Peyer's patch (tissue), 4 donors: ENCODE data around the gene METTL15. TPM values are rescaled to one million over a fixed set of nuclear protein-coding genes. Genes with fewer than 3 reads are reported as not detected.
"Not testable (repeated sequence)": the region's sequence is repeated elsewhere in the genome, so short reads cannot be mapped to it uniquely, and the experiment has no call there.

Experiments
- DNase-seq, 3 donors: peaks; one replicate each; pipeline ENCODE4 v3.0.0-alpha.2; 2017 to 2019
- H3K27ac ChIP-seq, 4 donors: fragments of 200-600 bp; sonication (generic); one replicate each; pipeline ENCODE4 v1.5.1; 2016 to 2019
- H3K27me3 ChIP-seq, 2 donors: fragments of 200-600 bp; sonication (generic); one replicate each; pipeline ENCODE4 v1.5.1; 2019
- H3K36me3 ChIP-seq, 3 donors: fragments of 200-600 bp; sonication (generic); one replicate each; pipeline ENCODE4 v1.5.1; 2016 to 2019
- H3K4me1 ChIP-seq, 4 donors: fragments of 200-600 bp; sonication (generic); one replicate each; pipeline ENCODE4 v1.5.1; 2016 to 2019
- H3K4me3 ChIP-seq, 4 donors: fragments of 200-600 bp; sonication (generic); 1 replicate in 3 of 4; 2 replicates in 1 of 4; pipeline ENCODE4 v1.5.1; 2016 to 2019; ENCODE audit warnings: mild to moderate bottlenecking in 1 of 4
- H3K9me3 ChIP-seq, 4 donors: fragments of 200-600 bp; sonication (generic); one replicate each; pipeline ENCODE4 v1.5.1; 2016 to 2019; ENCODE audit warnings: mild to moderate bottlenecking in 1 of 4
- CTCF ChIP-seq, 6 experiments: fragments of 450-650 bp in 4 of 6; fragments of 200-600 bp in 2 of 6; sonication (generic) in 1 of 6; IDR thresholded peaks; one replicate each; pipeline ENCODE4 v1.5.1; 2017 to 2019; ENCODE audit warnings: antibody characterized with exemption in 6 of 6, mild to moderate bottlenecking in 3 of 6, moderate library complexity in 1 of 6
- POLR2A ChIP-seq, 2 donors: fragments of 450-650 bp; IDR thresholded peaks; one replicate each; pipeline ENCODE4 v1.5.1; 2017; ENCODE audit warnings: antibody characterized with exemption in 2 of 2, mild to moderate bottlenecking in 2 of 2, moderate library complexity in 2 of 2
- small RNA-seq, 2 donors: library from RNA; depleted of rRNA; stranded (forward); fragments of <200 nt; gene quantifications; one replicate each; pipeline ENCODE3, GENCODE V24; 2016
- total RNA-seq, 4 donors: library from RNA; depleted of rRNA; stranded (reverse); fragments of >200 nt; gene quantifications; one replicate each; pipeline ENCODE4 v1.1.0, GENCODE V29; 2016

Gene METTL15
- total RNA-seq, 4 donors from 2014 or later = 7.2 to 13.3 (median 11.2) TPM

- TF ChIP-seq CTCF (IDR thresholded peaks at IDR 0.05) (no peak), POLR2A (IDR thresholded peaks at IDR 0.05) (no peak)
- Histone ChIP-seq H3K4me3 (no peak overlapping the region), H3K27me3 (no peaks in the 10 kb centered on the region), H3K36me3 (no peaks in the 10 kb centered on the region), H3K27ac (no peak overlapping the region), H3K4me1 (no peaks in the 10 kb centered on the region), H3K9me3 (no peaks in the 10 kb centered on the region)
- DNase-seq = no peak
Measured at GRCh38 chr11:28350216-28350615, 242.0 kb downstream of the METTL15 start.

GRCh38 chr11:28353991-28354390 lies 245.8 kb downstream of the METTL15 start:
- H3K4me1 ChIP-seq = no peaks in the 10 kb centered on the region
- H3K27me3 ChIP-seq = no peaks in the 10 kb centered on the region
- H3K27ac ChIP-seq = no peak overlapping the region
- no peaks in the 10 kb centered on the region for H3K36me3 ChIP-seq
- H3K4me3 ChIP-seq = no peak overlapping the region
- DNase-seq = no peak
- no peaks in the 10 kb centered on the region for H3K9me3 ChIP-seq
- no peak for TF ChIP-seq CTCF (IDR thresholded peaks at IDR 0.05)
- TF ChIP-seq POLR2A (IDR thresholded peaks at IDR 0.05) = no peak

DNA sequence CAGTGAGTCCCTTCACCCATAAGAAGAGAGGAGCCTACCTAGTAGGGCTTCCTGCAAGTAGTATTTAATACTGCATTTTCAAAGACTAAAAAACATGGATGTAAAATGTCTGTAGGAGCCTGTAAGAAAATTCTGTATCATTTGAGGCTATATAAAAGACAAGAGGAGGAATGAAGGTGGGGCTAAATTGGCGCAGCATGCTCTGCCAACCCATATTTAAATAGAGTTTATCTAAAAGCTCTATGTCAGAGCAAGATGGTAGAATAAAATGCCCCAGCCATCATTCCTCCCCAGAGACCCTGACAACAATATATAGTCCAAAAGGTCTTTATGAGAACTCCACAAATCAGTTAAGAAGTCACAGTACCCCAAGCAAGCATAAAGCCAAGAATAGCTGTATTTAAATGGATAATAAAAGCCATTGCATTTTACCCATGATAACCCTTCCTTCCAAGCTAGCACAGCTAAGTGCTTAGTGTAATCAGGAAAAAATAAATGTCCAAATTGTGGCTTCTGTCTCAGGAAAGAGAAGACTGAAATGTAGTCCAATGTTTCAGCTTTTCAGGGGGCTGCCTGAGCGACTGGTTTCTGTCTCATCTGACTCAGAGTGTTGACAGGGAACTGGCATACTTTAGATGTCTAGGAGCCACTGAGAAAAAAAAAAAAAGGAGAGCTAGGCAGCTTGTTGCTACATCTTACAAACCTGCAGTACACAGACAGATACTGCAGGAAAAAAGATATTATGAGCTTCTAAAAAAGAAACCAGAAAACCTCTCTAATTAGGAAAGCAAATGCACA lies 258.6 kb downstream of the METTL15 start:
- DNase-seq = no peak
- no peaks in the 10 kb centered on the region for H3K4me1 ChIP-seq
- H3K27ac ChIP-seq = no peak overlapping the region
- no peak overlapping the region for H3K4me3 ChIP-seq
- no peaks in the 10 kb centered on the region for H3K27me3 ChIP-seq
- no peak for TF ChIP-seq CTCF (IDR thresholded peaks at IDR 0.05)
- H3K9me3 ChIP-seq = peaks cover 0 to 3% (median 0%) of the 10 kb centered on the region in 4 donors
- no peaks in the 10 kb centered on the region for H3K36me3 ChIP-seq

DNA sequence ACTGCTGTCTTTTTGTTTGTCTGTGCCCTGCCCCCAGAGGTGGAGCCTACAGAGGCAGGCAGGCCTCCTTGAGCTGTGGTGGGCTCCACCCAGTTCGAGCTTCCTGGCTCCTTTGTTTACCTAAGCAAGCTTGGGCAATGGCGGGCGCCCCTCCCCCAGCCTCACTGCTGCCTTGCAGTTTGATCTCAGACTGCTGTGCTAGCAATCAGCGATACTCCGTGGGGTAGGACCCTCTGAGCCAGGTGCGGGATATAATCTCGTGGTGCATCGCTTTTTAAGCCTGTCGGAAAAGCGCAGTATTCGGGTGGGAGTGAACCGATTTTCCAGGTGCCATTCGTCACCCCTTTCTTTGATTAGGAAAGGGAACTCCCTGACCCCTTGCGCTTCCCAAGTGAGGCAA lies 269.9 kb downstream of the METTL15 start:
- not testable (repeated sequence) for H3K27ac ChIP-seq, H3K4me1 ChIP-seq, H3K4me3 ChIP-seq, H3K27me3 ChIP-seq, H3K9me3 ChIP-seq, H3K36me3 ChIP-seq, DNase-seq

Small RNA genes lying within 50 kb of the gene (small RNA-seq; reads per million reads assigned to genes)
- 0 reads per million in 2 donors for gene AC023206.1

Other genes starting within 250 kb of the METTL15 start
- gene KIF18A, start 232 bp upstream of the METTL15 start, total RNA-seq = 1 to 10 TPM in 3 of 4 donors, under 1 TPM in 1; 0.94 to 9.1 (median 3.1) TPM